ENCODE measurements around the gene ARRDC4. TPM values are rescaled to one million over a fixed set of nuclear protein-coding genes. Genes with fewer than 3 reads are reported as not detected.

ARRDC4 gene
- total RNA-seq, 1 experiment from 2014 or later = 8.7 TPM

DNA sequence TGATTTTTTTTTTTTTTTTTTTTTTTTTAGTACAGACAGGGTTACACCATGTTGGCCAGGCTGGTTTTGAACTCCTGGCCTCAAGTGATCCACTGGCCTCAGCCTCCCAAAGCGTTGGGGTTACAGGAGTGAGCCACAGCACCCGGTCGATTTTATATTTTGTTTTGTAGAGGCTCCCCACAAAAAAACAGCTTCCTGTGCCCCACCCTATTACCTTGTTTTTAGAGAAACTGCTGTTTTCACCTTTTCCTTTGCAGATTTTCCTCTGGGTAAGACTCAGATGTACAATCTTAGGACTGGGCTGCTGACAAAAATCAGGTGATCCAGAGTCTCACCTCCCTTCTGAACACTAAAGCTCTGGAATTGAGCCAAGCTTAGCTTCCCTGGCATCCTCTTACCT lies 20.6 kb downstream of the ARRDC4 start:
- Histone ChIP-seq H4K91ac (ENCODE audit: insufficient read length, low read depth, low read length) (no peak overlapping the region), H3K14ac (ENCODE audit: insufficient read depth, low read length) (no peak overlapping the region), H3K18ac (ENCODE audit: insufficient read length, low read depth, low read length) (no peak overlapping the region), H4K8ac (replicated peaks; ENCODE audit: insufficient read length, low read depth, low read length) (no peak overlapping the region), H3K23ac (ENCODE audit: insufficient read length, low read depth, low read length) (no peak overlapping the region), H2AFZ (ENCODE audit: low read length) (no peak overlapping the region), H3K9ac (ENCODE audit: extremely low read depth, insufficient read length, low read length) (no peak overlapping the region), H3K9me3 (ENCODE audit: control insufficient read depth, low read depth, low read length) (no peaks in the 10 kb centered on the region), H2BK15ac (ENCODE audit: low read depth, low read length) (no peak overlapping the region), H3K27me3 (ENCODE audit: insufficient read depth, low read length) (no peaks in the 10 kb centered on the region), H3K27ac (ENCODE audit: insufficient read length, low read depth, low read length) (no peak overlapping the region), H2AK5ac (ENCODE audit: insufficient read length, low read length) (no peak overlapping the region), H3K56ac (ENCODE audit: insufficient read length, low read depth, low read length) (no peak overlapping the region), H2BK12ac (ENCODE audit: insufficient read length, low read depth, low read length) (no peak overlapping the region), H2BK5ac (ENCODE audit: insufficient read length, low read length) (no peak overlapping the region), H2BK120ac (ENCODE audit: low read depth, low read length, poor library complexity, severe bottlenecking) (no peak overlapping the region), H4K20me1 (ENCODE audit: control insufficient read depth, insufficient read depth, insufficient read length) (no peaks in the 10 kb centered on the region), H3T11ph (ENCODE audit: low read length) (no peak overlapping the region), H3K23me2 (ENCODE audit: insufficient read length, low read depth, low read length, poor library complexity, severe bottlenecking) (no peaks in the 10 kb centered on the region), H4K5ac (ENCODE audit: insufficient read length, low read depth, low read length) (no peak overlapping the region), H3K4ac (ENCODE audit: low read depth, low read length) (no peak overlapping the region), H3K4me2 (ENCODE audit: insufficient read depth, insufficient read length, low read length) (no peak overlapping the region), H3K79me2 (ENCODE audit: insufficient read depth, low read length) (no peaks in the 10 kb centered on the region), H3K79me1 (ENCODE audit: insufficient read depth, low read depth, low read length, poor library complexity, severe bottlenecking) (no peaks in the 10 kb centered on the region), H3K4me1 (ENCODE audit: insufficient read depth, low read length) (no peaks in the 10 kb centered on the region), H2BK20ac (ENCODE audit: low read depth, low read length, poor library complexity, severe bottlenecking) (no peak overlapping the region)
- DNase-seq = no peak
- H3K27me3 Mint-ChIP-seq (ENCODE audit: low read depth) = no peaks in the 10 kb centered on the region
- H3K36me3 Mint-ChIP-seq (ENCODE audit: insufficient read depth in 1 of 3, low read depth in 3 of 3) = peaks cover 0 to 4% (median 4%) of the 10 kb centered on the region in 3 experiments; a peak in 4 of 7 replicates
- H3K27ac Mint-ChIP-seq = 0 out of 7 replicates have a peak overlapping the region, but pooled peaks of 1 of the 3 experiments have one; percentile 76
- no peak overlapping the region for H3K4me3 Mint-ChIP-seq
- H3K4me1 Mint-ChIP-seq = peaks cover 0 to 3% of the 10 kb centered on the region in 2 experiments; a peak in 1 of 4 replicates
- H3K9me3 Mint-ChIP-seq = peaks cover 5% of the 10 kb centered on the region in 2 experiments
- no CpG with 5 or more reads among the region's 3 CpGs for WGBS (ENCODE audit: extremely low coverage, insufficient read length, low lambda C conversion rate)
- TF ChIP-seq CTCF (conservative IDR thresholded peaks at IDR 0.05) = no peak
